NB4 (cell line): ENCODE results near the gene ADCY1.
A peak's percentile ranks its signal among the peaks of the same experiment; 100 is the strongest.

Source experiments
- DNase-seq: peaks from one replicate; pipeline ENCODE4 v3.0.0; 2010; ENCODE audit warnings: low read depth
- H3K4me3 ChIP-seq: one replicate; pipeline ENCODE4 v1.5.1; 2011; ENCODE audit warnings: mild to moderate bottlenecking, low read depth, low read length, moderate library complexity
- CTCF ChIP-seq: IDR thresholded peaks from one replicate; pipeline ENCODE4 v1.5.1; 2012; ENCODE audit warnings: low read depth, low read length
- MAX ChIP-seq: IDR thresholded peaks from 2 replicates; pipeline ENCODE4 v1.6.1; 2011; ENCODE audit warnings: low read depth, low read length
- MYC ChIP-seq: IDR thresholded peaks from 2 replicates; pipeline ENCODE4 v1.6.1; 2011; ENCODE audit warnings: low read depth, low read length
- POLR2A ChIP-seq: IDR thresholded peaks from 2 replicates; pipeline ENCODE4 v1.6.1; 2011; ENCODE audit warnings: mild to moderate bottlenecking; ENCODE audit not compliant: insufficient read length; ENCODE audit errors: extremely low read depth

ADCY1 gene

GRCh38 chr7:45695249-45695995 lies 121.3 kb downstream of the ADCY1 start:
- DNase-seq: no peak
- TF ChIP-seq MAX: no peak
- no peak for TF ChIP-seq CTCF
- TF ChIP-seq POLR2A: no peak
- no peak for TF ChIP-seq MYC
- no peak overlapping the region for H3K4me3 ChIP-seq

- H3K4me3 ChIP-seq: no peak overlapping the region
- TF ChIP-seq CTCF (no peak), MAX (no peak), MYC (no peak), POLR2A (no peak)
- DNase-seq: no peak
Measured at GRCh38 chr7:45696476-45696875, 122.3 kb downstream of the ADCY1 start.

- no peak for TF ChIP-seq CTCF
- no peak for TF ChIP-seq MAX
- no peak for TF ChIP-seq POLR2A
- no peak for TF ChIP-seq MYC
- no peak overlapping the region for H3K4me3 ChIP-seq
- DNase-seq: peak; percentile 30
Measured at GRCh38 chr7:45697576-45698136, 123.5 kb downstream of the ADCY1 start.

GRCh38 chr7:45698303-45699014 lies 124.3 kb downstream of the ADCY1 start:
- no peak for TF ChIP-seq MYC
- no peak for TF ChIP-seq CTCF
- TF ChIP-seq MAX: no peak
- no peak for TF ChIP-seq POLR2A
- no peak for DNase-seq
- no peak overlapping the region for H3K4me3 ChIP-seq

GRCh38 chr7:45699015-45699309 lies 124.8 kb downstream of the ADCY1 start:
- DNase-seq: no peak
- TF ChIP-seq MYC: no peak
- TF ChIP-seq POLR2A: no peak
- no peak for TF ChIP-seq MAX
- no peak for TF ChIP-seq CTCF
- H3K4me3 ChIP-seq: no peak overlapping the region
